ENCODE measurements around the gene STK4.

The STK4 gene

DNA sequence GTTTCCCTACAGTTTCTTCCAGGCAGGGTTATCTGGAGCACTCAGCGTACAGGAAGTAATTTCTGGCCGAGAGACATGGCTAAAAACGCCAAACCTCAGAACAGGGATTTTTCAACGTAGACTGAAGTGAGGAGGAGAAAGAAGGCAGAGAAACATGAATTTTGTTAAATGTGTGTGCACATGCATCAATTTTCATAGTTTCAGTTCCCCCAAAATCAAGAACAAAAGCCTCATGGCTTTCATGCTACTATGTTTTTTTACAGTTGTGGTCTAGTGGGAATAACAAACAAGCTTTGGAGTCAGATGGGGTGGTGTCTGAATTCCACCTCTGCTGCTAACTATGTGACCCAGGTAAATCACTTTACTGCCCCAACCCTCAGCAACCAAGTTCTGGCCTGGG, 11.0 kb upstream of the STK4 start:
- DNase-seq: no peak

DNA sequence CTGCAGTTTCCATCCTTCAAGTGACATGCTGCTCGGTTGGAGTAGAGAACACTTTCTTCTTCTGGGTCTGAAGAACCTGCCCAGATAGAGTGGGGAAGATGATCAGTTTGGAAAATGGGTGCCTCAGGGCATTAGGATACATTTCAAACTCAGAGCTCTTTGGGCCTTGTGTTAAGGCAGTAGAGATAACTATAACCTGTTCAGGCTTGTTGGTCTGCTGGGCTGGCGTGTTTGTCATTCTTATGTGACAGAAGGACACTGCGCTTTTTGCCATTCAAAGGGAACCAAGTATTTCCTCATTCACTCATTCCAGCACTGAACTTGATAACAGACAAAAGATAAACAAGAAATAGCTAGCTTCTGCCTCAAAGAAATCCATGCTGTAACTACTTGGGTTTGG, 9.9 kb upstream of the STK4 start:
- DNase-seq: no peak

DNA sequence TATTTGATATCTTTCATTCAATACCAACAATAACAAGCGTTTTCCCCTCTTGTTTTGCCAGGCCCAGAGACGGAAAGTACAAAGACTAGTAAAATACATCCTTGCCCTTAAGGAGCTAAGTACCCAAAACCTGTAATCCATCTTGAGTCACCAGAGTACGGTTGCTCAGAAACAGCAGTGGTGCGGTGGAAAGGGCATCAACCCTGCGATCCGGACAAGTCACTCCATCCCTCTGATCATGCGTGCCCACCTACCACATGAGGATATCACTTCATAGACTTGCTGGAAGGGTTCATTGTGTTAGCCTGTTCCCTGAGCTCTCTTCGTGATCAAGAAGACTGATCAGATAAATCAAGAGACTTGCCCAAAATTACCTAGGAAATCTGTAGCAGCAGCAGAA, 8.0 kb upstream of the STK4 start:
- DNase-seq: no peak

DNA sequence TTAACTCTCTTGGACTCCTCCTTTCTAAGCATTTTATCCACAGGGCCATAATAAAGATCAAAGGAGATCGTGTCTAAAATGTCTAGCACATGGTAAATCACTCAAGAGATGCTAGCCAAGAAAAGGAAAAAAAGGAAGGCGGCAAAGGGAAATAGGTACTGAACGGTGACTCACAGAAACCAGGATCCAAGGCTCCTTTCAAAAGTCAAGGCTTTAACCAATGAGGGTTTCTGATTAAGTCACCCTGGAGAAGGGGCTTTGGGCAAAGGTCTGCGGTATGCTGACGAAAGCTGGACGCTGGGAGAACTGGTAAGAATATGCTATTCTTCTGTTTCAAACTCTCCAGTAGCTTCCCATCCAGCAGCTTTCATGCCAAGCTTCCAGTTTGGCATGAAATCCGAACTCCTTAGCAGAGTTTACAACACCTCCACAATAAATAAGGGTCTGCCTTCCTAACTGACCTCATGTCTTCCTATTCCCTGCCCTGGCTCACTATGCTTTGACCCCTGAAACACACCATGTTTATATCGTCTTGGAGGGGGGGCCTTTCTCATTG, 7.2 kb upstream of the STK4 start:
- no peak for DNase-seq

DNA sequence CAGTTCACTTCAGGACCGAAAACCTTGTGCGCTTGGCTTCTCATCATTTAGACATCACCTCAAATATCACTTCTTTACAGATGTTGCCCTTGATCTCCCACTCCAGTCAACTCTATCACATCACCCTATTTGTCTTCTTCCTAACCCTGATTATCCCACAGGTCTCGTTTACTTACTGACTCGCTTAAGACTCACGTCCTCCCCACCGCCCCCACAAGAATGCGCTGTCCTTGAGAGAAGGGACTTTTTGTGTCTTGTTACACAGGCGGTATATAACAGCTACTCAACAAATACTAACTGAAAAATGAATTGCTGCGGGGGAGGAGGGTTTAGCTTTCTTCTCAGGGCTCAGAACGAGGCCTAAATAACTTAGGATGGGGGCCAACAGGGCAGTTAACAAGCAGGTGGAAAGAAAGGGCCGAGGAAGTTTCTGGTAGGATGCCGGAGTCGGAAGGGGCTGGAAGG, 6.6 kb upstream of the STK4 start:
- no peak for DNase-seq

DNA sequence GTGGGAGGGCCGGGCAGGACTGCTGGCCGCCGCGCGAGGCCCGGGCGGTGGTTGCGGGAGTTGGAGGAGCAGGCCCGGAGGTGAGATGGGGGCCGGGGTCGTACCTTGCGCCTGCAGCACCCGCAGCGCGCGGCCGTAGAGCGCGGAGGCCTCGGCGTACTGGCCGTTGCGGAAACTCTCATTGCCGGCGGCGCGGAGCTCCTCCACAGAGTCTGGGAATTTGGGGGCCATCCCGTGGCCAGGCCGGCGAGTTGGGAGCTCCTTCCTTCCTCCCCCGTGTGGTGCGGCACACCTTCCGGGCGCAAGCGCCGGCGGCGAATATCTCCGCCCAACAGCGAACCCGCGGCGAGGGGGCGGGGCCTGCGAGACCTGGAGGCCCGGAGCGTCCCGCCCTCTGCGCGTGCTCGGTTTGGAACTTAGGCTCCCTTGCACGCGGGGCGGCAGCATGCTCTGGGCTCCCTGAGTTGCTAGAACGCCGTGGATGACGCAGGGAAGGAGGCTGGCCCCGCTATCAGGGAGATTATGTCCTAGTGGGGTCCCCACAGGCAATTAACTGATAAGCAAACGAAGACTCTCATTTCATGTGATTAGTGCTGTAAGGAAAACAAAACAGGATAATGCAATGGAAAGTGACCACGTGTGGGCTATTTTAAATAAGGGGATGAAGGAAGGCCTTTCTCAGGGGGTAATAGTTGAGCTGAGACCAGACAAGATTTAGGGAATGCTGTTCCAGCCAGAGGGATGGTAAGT, 6.0 kb upstream of the STK4 start, which contains the start of gene TOMM34:
Gene TOMM34 (minus strand): TSS at position 295 of the 750 bp plus-strand sequence. CDS start 64 bp downstream, at position 231.
- DNase-seq: peak; percentile 90

DNA sequence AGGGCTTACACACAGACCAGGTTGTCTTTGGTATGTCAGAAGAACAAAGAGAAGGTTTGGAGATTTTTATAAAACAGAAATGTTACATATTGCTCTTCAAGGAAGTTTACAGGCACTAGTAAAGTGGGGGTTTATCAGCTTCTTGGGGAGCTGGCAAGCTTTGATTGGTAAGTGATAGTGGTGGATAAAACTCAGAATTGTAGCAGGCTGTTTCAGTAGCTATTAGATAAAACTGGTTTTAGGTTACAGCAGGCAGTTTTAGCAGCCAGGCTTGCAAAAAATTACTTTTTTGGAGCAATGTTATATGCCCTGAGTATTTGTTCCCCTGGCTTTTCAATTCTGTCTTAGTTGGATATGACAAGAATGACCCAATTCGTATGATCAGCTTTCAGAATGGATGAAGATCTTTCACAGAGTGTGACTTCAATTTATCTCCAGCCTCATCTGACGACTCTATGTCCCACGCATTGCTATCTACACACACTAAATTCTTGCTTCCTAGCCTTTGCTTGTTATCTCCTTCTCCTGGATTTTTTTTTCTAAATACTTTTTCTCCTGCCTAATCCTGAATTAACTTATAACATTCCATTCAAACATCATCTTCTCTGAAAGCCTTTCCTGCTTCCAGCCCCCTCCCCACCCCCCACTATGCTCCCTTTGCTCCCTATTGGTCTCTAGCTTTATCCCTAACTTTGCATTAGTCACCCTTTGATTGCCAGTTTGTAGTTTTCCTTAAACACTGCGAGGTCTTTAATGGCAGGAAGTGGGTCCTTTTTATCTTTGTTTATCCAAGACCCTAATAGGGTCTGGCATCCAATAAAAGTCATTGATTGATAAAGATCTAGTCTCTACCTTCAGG, 5.1 kb upstream of the STK4 start:
- DNase-seq: no peak

DNA sequence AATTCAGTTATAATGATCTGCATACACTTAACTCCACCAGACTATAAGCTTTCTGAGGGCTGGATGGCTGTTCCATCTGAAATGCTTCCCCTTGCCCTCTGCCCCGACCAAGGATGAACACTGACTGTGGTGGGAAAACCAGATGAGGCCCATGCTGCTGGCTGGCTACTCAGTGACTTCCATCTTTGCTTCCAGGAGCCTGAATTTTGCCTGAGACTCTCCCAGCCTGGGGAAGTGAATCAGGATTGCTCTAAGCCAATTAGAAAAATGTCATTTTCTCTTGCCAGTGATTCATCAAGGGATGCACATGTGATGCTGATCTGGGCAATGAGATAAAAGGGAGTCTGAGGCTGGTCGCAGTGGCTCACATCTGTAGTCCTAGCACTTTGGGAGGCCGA, 4.4 kb upstream of the STK4 start:
- DNase-seq: no peak

DNA sequence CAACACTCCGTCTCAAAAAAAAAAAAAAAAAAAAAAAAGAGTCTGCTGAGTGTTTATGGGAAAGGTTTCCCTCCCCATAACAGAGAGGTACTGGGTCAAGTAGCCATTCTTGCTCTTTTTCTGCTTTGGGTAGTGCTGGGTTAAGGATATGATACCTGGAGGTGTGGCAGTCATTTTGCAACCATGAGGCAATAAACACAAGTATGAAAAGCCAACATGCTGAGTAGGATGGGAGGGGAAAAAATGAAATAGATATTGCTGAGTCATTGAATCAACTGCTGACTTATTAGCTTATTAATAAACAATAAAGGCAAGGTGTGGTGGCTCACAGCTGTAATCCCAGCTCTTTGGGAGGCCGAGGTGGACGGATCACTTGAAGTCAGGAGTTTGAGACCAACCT, 3.8 kb upstream of the STK4 start:
- no peak for DNase-seq

DNA sequence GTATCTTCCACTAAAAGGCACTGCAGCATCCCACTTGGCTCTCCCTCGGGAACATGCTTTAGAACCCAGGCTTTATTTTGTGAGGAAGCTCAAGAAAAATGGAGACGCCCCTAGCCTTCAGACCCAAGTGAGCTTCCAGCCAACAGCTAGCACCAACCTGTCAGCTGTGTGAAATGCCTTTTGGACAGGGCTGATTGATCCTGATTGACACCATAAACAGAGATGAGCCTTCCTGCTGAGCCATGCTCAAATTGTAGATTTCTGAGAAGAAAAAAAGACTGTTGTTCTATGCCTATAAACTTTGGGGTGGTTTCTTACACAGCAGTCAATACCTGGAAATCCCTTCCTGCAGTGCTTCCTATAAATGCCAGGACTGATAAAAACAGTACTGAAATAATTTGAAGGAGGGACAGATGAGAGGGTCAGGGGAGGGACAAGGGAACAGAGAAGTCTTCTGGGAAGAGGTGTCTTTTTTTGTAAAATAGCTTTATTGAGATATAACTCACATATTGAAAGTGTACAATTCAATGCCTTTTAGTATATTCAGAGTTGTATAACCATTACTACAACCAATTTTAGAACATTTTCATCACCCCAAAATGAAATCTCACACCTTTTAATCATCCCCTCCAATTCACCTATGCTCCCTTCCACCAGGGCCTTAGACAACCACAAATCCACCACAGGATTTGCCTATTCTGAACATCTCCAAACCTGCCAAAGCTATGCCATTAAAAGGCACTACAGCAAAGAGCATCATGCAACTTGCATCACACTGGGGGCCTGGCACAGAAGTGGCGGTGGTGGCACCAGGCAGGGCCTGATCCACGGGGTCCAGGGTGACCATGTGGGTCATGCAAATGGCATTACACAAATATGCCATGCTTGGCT, 2.7 kb upstream of the STK4 start:
- no peak for DNase-seq

DNA sequence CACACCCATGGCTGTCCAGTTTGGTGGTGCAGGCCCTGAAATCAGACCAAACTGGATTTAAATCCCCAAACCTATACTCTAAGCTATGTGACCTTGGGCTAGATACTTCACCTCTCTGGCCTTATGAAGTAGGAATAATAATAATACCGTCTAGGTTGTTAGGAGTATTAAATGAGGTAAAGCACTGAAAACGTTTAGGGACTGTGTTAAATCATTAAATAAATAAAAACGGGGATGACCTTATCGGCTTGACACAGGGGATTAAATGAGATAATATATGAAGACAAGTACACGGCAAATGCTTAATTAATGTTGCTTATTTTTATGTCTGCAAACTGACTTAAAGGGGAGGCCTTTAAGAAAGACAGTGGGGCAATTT, 672 bp upstream of the STK4 start:
- DNase-seq: no peak

DNA sequence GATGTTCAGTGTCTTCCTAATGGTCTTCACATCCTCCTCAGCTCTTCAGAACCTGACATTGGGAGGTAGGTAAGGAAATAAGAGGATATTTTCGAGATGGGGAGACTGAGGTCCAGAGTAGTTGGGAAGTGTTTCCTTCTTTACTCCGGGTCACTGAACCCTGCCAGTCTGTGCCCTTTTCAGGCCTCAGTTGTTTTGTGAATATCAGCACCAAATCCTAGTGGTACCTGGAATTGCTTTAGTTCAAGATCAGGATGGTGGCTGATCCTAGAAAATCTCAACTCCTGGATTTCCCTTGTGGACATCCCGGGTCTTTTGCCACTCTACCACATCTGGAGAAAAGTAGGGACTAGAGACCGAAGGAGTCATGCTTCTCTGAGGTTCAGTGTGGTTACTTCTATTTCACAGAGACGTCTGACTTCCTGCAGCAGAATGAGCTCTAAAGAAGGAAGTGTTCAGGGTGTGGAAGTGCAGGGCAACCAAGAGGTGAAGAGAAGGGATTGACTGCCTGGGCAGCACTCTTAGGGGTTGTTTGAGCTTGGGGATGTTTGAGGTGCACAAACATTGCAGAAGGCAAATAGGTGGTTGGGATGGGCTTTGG, 995 bp downstream of the STK4 start:
- DNase-seq: no peak

DNA sequence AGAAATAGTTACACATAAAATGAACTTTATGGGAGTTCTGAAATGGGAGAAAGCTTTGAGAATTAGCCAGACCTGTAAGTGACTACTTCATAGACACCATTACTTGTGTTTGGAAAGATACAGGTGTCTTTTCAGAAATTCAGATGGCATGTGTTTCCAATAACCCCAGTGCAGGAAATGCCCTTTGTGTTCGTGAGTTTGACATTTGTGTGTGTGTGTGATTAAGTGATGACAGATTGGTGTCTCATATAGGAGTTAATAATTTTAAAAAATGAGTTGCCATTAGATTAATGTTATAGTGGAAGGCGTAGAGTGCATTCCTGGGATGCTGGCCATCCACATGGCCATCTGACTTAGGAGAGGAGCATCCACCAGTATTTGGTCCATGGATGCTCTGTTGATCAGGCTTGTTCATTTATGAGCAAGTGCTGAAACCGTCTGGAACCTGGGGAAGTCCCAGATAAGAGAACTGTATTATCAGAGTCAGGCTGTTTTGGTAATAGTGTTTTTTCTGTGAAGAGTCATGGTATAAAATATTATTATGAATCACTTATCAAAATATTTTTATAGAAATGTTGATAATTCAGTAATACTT, 3.1 kb downstream of the STK4 start:
- DNase-seq: no peak

DNA sequence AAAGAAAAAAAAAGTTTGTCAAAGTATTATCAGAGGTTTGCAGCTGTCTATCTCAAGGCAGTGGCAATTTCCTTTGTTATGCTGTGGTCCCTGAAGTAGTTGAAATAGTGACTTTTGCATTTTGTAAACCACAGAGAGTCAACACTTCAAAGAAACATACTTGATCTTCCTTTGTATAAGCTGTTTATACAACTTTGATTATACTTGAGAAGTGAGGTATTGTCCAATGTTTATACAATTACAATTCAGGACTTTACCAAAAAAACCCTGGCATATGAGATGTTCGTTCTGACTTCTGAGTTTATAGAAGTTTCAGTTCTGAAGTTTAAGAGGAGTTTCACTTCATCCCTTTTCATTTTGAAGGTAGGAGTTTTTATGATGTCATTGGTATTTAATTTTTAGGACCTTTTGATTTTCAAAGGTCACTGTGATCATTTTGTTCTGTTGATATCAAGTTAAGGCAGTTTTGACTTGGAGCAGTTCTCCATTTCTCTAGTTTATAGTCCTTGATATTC, 4.0 kb downstream of the STK4 start:
- peak; percentile 4 for DNase-seq

DNA sequence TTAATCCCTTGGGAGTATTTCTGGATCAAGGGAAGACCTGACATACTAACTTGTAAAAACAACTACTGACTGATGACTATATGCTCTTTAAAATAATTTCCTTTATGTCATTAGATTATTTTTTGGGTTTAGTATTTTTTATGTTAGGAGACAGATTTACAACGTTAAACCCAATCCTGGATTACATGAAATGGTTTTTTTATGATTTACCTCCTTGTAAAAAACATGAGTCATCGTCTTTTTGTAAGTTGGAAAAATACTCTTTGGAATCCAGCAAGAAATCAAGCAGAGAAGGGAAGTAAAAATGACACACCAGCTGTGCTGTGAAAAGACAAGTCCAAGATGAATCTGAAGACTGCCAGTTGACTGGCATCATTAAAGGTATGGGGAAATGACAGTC, 6.7 kb downstream of the STK4 start:
- DNase-seq: no peak

DNA sequence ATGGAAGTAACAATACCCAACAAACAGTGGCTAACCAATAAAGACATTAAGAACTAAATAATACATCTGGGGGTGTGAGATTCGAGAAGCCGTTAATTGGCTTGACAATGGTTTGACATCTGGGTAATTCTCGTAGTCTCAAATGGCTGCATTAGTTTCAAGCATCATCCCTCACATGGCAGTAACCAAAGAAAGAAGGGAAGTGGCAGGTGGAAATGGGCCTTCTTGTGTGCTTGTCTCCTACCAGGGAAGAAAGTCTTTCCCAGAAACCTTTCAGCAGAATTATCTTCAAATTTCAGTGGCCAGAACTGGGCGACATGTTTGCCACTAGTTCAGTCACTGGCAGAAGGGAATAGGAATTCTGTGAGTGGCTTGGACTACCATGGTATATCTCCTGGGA, 10.4 kb downstream of the STK4 start:
- no peak for DNase-seq

DNA sequence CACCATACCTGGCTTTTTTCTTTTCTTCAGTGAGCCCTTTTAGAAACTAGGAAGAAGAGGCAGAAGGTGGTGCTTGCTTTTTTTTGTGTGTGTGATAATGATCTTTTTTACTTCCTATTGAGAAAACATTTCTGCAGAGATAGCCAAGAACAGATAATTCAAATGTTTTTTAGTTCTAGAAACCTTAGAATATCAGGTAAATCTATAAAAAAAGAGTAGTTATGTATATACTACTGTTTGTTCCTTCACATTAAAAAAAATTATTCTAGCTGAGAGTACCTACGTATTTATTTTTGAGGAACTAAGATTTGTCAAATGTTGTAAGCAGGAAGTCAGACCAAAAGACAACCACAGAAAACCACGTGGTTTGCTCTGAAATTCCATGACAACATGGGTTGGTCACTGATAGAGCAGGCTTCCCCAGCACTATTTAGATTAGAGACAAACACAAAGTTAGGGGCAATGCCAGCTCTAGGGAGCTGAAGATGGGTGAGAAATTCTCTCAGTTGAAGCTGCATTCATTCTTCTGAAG, 12.8 kb downstream of the STK4 start:
- no peak for DNase-seq

DNA sequence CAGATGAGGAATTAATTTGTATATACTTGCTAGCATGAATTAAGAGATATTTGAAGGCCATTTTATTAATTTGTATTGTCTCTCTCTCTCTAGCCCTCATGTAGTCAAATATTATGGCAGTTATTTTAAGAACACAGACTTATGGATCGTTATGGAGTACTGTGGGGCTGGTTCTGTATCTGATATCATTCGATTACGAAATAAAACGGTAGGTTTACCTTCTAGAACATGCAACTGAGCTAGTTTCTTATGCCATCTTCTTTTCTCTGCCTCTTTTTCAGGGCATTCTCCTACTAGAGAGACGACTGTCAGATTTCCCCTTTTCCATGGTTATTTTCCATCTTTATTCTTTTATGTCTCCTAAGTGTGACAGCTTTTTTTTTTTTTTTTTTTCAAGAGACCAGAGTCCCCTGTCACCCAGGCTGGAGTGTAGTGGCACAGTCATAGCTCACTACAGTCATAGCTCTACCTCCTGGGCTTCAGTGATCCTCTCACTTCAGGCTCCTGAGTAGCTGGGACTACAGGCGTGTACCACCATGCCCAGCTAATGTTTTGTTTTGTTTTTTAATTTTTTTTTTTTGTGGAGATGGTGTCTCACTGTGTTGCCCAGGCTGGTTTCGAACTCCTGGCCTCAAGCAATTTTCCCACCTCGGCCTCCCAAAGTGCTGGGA, 15.6 kb downstream of the STK4 start:
- no peak for DNase-seq

DNA sequence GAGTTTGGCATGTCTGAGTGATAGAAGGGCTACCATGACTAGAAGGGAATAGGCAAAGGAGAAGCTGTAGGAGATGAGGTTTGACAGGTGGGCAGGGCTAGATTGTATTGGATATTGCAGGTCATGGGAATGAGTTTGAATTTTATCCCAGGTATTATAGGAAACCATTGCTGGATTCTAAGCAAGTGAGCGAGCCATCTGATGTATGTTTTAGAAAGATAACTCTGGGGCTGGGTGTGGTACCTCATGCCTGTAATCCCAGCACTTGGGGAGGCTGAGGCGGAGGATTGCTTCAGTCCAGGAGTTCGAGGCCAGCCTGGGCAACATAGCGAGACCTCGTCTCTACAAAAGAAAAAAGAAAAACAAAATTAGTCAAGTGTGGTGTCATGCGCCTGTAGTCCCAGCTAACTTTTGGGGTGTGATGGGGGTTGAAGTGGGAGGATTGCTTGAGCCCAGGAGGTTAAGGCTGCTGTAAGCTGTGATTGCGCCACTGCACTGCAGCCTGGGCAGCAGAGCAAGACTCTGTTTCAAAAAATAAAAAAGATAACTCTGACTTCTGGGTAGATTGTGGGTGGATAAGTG, 16.9 kb downstream of the STK4 start:
- DNase-seq: no peak

DNA sequence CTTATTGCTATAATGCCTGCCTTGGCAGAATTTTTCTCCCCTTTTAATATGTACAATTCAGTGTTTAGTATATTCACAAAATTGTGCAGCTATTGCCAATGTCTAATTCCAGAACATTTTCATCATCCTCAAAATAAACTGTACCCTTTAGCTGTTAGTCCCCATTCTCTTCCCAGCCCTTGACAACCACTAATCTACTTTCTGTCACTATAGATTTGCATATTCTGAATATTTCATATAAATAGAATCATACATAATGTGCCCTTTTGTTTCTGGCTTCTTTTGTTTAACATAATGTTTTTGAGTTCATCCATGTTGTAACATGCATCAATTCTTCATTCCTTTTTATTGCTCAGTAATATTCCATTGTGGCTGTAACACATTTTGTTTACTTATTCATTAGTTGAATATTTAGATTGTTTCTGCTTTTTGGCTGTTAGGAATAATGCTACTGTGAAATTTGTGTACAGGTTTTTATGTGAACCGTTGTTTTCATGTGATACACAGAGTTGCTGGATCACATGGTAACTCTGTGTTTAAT, 22.4 kb downstream of the STK4 start:
- no peak for DNase-seq

All from NCI-H774 (cell line).